GM18502 (cell line): Measurements from ENCODE around the gene TSEN2.
"Not testable (repeated sequence)": the region's sequence is repeated elsewhere in the genome, so short reads cannot be mapped to it uniquely, and the experiment has no call there.

Source experiments
- ATAC-seq: cut with Tn5 transposase; IDR thresholded peaks from one replicate; pipeline ENCODE4 v1.9.1; 2021; ENCODE audit warnings: mild to moderate bottlenecking; ENCODE audit not compliant: unreplicated experiment, poor library complexity

TSEN2 gene

GRCh38 chr3:12451481-12451880 lies 32.8 kb upstream of the TSEN2 start:
- ATAC-seq, result no peak

GRCh38 chr3:12451960-12452359 lies 32.3 kb upstream of the TSEN2 start:
- no peak for ATAC-seq

- no peak for ATAC-seq
Measured at GRCh38 chr3:12452361-12453330, 31.6 kb upstream of the TSEN2 start.

GRCh38 chr3:12454076-12454815 lies 30.0 kb upstream of the TSEN2 start:
- ATAC-seq, result no peak

GRCh38 chr3:12454816-12455121 lies 29.5 kb upstream of the TSEN2 start:
- no peak for ATAC-seq

GRCh38 chr3:12455740-12456139 lies 28.5 kb upstream of the TSEN2 start:
- no peak for ATAC-seq

- ATAC-seq, result no peak
Measured at GRCh38 chr3:12456441-12456840, 27.8 kb upstream of the TSEN2 start.

GRCh38 chr3:12457380-12457779 lies 26.9 kb upstream of the TSEN2 start:
- not testable (repeated sequence) for ATAC-seq

- ATAC-seq, result no peak
Measured at GRCh38 chr3:12458901-12459300, 25.4 kb upstream of the TSEN2 start.

GRCh38 chr3:12460127-12460526 lies 24.2 kb upstream of the TSEN2 start:
- no peak for ATAC-seq

- ATAC-seq, result no peak
Measured at GRCh38 chr3:12461097-12461649, 23.1 kb upstream of the TSEN2 start.

GRCh38 chr3:12462159-12462947 lies 21.9 kb upstream of the TSEN2 start:
- no peak for ATAC-seq

- ATAC-seq, result no peak
Measured at GRCh38 chr3:12463686-12464085, 20.6 kb upstream of the TSEN2 start.

- ATAC-seq, result no peak
Measured at GRCh38 chr3:12464181-12464580, 20.1 kb upstream of the TSEN2 start.

GRCh38 chr3:12465151-12465835 lies 19.0 kb upstream of the TSEN2 start:
- no peak for ATAC-seq

- no peak for ATAC-seq
Measured at GRCh38 chr3:12465836-12466225, 18.4 kb upstream of the TSEN2 start.

- ATAC-seq, result no peak
Measured at GRCh38 chr3:12467746-12468145, 16.5 kb upstream of the TSEN2 start.

GRCh38 chr3:12468276-12468675 lies 16.0 kb upstream of the TSEN2 start:
- no peak for ATAC-seq

- no peak for ATAC-seq
Measured at GRCh38 chr3:12468757-12469156, 15.5 kb upstream of the TSEN2 start.

- ATAC-seq, result not testable (repeated sequence)
Measured at GRCh38 chr3:12469222-12469621, 15.1 kb upstream of the TSEN2 start.
